IMR-90 (cell line): ENCODE results near the gene CXCL8. TPM values are rescaled to one million over a fixed set of nuclear protein-coding genes. Genes with fewer than 3 reads are reported as not detected.

Experiments
- ATAC-seq: fragments of 200-7000 bp; cut with Tn5 transposase; 2 replicates; pipeline ENCODE4 v1.9.1; 2020; ENCODE audit warnings: low read depth, mild to moderate bottlenecking, moderate library complexity
- BruUV-seq: library from RNA; stranded (reverse); fragments of 400-500 nt; replicated peaks from 2 replicates; lab custom pipeline; 2021; lab: Mats Ljungman, UMichigan
- CTCF ChIA-PET: fragments of 300-600 bp; formaldehyde crosslinking; extraction: SDS; loops from one replicate; lab custom pipeline; 2021; ENCODE audit warnings: antibody characterized with exemption; lab: Yijun Ruan, JAX
- POLR2A ChIA-PET: fragments of 300-600 bp; sonication (Branson Sonifier 250); formaldehyde crosslinking; loops from one replicate; lab custom pipeline; 2022; ENCODE audit warnings: antibody characterized with exemption; ENCODE audit not compliant: unreplicated experiment; lab: Charles Lee
- DNase-seq: peaks from one replicate; pipeline ENCODE4 v3.0.0; 2013
- H2AFZ ChIP-seq: replicated peaks from 2 replicates; pipeline ENCODE3; 2013; ENCODE audit warnings: low read length, mild to moderate bottlenecking; ENCODE audit not compliant: poor library complexity
- H2AK5ac ChIP-seq: 2 replicates; pipeline ENCODE4 v1.6.1; 2013; ENCODE audit warnings: low read depth, low read length, inconsistent platforms
- H2AK9ac ChIP-seq: replicated peaks from 2 replicates; pipeline ENCODE3; 2013; ENCODE audit warnings: mild to moderate bottlenecking, low read depth, low read length, moderate library complexity; ENCODE audit not compliant: poor library complexity
- H2BK120ac ChIP-seq: 2 replicates; pipeline ENCODE4 v1.6.1; 2013; ENCODE audit warnings: low read depth, low read length, inconsistent platforms
- H2BK15ac ChIP-seq: 3 replicates; pipeline ENCODE4 v1.6.1; 2013; ENCODE audit warnings: low read depth, low read length, inconsistent platforms
- H2BK20ac ChIP-seq: 2 replicates; pipeline ENCODE4 v1.6.1; 2013; ENCODE audit warnings: low read depth, mild to moderate bottlenecking, inconsistent platforms, low read length, moderate library complexity
- H2BK5ac ChIP-seq: 2 replicates; pipeline ENCODE4 v1.6.1; 2013; ENCODE audit warnings: mild to moderate bottlenecking, low read depth, low read length, inconsistent platforms; ENCODE audit not compliant: poor library complexity, severe bottlenecking
- H3K14ac ChIP-seq: replicated peaks from 2 replicates; pipeline ENCODE4 v1.6.1; 2013; ENCODE audit warnings: low read depth, low read length, inconsistent platforms
- H3K18ac ChIP-seq: 2 replicates; pipeline ENCODE4 v1.6.1; 2013; ENCODE audit warnings: low read depth, low read length, control low read depth
- H3K23ac ChIP-seq: 2 replicates; pipeline ENCODE4 v1.6.1; 2013; ENCODE audit warnings: low read depth, low read length, inconsistent platforms
- H3K27ac ChIP-seq: 2 replicates; pipeline ENCODE4 v1.5.1; 2013; ENCODE audit warnings: mild to moderate bottlenecking, control low read depth, low read length; ENCODE audit not compliant: insufficient read depth
- H3K27me3 ChIP-seq: 2 replicates; pipeline ENCODE4 v1.6.1; 2013; ENCODE audit warnings: low read length; ENCODE audit not compliant: control insufficient read depth, insufficient read depth
- H3K36me3 ChIP-seq: 2 replicates; pipeline ENCODE4 v1.6.1; 2013; ENCODE audit warnings: low read length, mixed read lengths; ENCODE audit not compliant: control insufficient read depth, insufficient read depth
- H3K4ac ChIP-seq: 2 replicates; pipeline ENCODE4 v1.6.1; 2013; ENCODE audit warnings: low read depth, low read length, inconsistent platforms
- H3K4me1 ChIP-seq: 2 replicates; pipeline ENCODE4 v1.6.1; 2013; ENCODE audit warnings: low read length, mixed read lengths; ENCODE audit not compliant: control insufficient read depth, insufficient read depth
- H3K4me2 ChIP-seq: 2 replicates; pipeline ENCODE4 v1.6.1; 2013; ENCODE audit warnings: low read depth, mild to moderate bottlenecking, control low read depth, low read length, moderate library complexity
- H3K4me3 ChIP-seq: 2 replicates; pipeline ENCODE4 v1.5.1; 2013; ENCODE audit warnings: low read depth, mild to moderate bottlenecking, control low read depth, low read length, moderate library complexity; ENCODE audit not compliant: insufficient read depth
- H3K56ac ChIP-seq: 2 replicates; pipeline ENCODE4 v1.6.1; 2013; ENCODE audit warnings: low read length, inconsistent platforms; ENCODE audit not compliant: insufficient read depth; ENCODE audit errors: extremely low read depth
- H3K79me1 ChIP-seq, 2 experiments: 2 replicates each; pipeline ENCODE4 v1.6.1; 2013; ENCODE audit warnings: low read length in 2 of 2, inconsistent platforms in 1 of 2, low read depth in 1 of 2
- H3K9ac ChIP-seq: 2 replicates; pipeline ENCODE4 v1.6.1; 2013; ENCODE audit warnings: low read depth, low read length, control low read depth
- H3K9me1 ChIP-seq: 2 replicates; pipeline ENCODE4 v1.6.1; 2013; ENCODE audit warnings: low read length, inconsistent platforms; ENCODE audit not compliant: insufficient read depth
- H3K9me3 ChIP-seq: 2 replicates; pipeline ENCODE4 v1.6.1; 2013; ENCODE audit warnings: low read length; ENCODE audit not compliant: control insufficient read depth, insufficient read depth
- H4K20me1 ChIP-seq: 2 replicates; pipeline ENCODE4 v1.6.1; 2013; ENCODE audit warnings: low read length, inconsistent platforms; ENCODE audit not compliant: insufficient read depth
- H4K5ac ChIP-seq: 2 replicates; pipeline ENCODE4 v1.6.1; 2013; ENCODE audit warnings: mild to moderate bottlenecking, low read depth, low read length, control low read depth
- H4K8ac ChIP-seq, 2 experiments: 2 replicates each; pipeline ENCODE4 v1.6.1; 2013; ENCODE audit warnings: low read depth in 2 of 2, low read length in 2 of 2, control low read depth in 1 of 2, inconsistent platforms in 1 of 2
- H4K91ac ChIP-seq: 2 replicates; pipeline ENCODE4 v1.6.1; 2013; ENCODE audit warnings: low read depth, low read length, inconsistent platforms; ENCODE audit not compliant: insufficient read depth
- BHLHE40 ChIP-seq: fragments of 150-350 bp; IDR thresholded peaks from 2 replicates; pipeline ENCODE4 v1.6.1; 2016; ENCODE audit warnings: mild to moderate bottlenecking, low read depth, low read length
- CEBPB ChIP-seq: IDR thresholded peaks from 2 replicates; pipeline ENCODE4 v1.6.1; 2012; ENCODE audit warnings: low read depth, low read length, improper control_type of control experiment
- ELK1 ChIP-seq: fragments of 150-350 bp; IDR thresholded peaks from 2 replicates; pipeline ENCODE4 v1.6.1; 2016; ENCODE audit warnings: low read depth, mild to moderate bottlenecking, low read length, moderate library complexity, borderline replicate concordance
- MAFK ChIP-seq: IDR thresholded peaks from 2 replicates; pipeline ENCODE4 v1.6.1; 2012; ENCODE audit warnings: low read depth, low read length, improper control_type of control experiment
- MAZ ChIP-seq: IDR thresholded peaks from 2 replicates; pipeline ENCODE4 v1.6.1; 2012; ENCODE audit warnings: low read depth, mild to moderate bottlenecking, low read length, improper control_type of control experiment, moderate library complexity, borderline replicate concordance
- MXI1 ChIP-seq: IDR thresholded peaks from 2 replicates; pipeline ENCODE4 v1.6.1; 2012; ENCODE audit warnings: low read depth, mild to moderate bottlenecking, low read length, moderate library complexity, borderline replicate concordance
- NFE2L2 ChIP-seq: fragments of 150-350 bp; IDR thresholded peaks from 2 replicates; pipeline ENCODE4 v1.6.1; 2016; ENCODE audit warnings: low read depth, mild to moderate bottlenecking, low read length
- RCOR1 ChIP-seq: IDR thresholded peaks from 2 replicates; pipeline ENCODE4 v1.6.1; 2012; ENCODE audit warnings: mild to moderate bottlenecking, low read length, improper control_type of control experiment; ENCODE audit not compliant: insufficient replicate concordance
- SMC3 ChIP-seq: fragments of 150-350 bp; IDR thresholded peaks from 2 replicates; pipeline ENCODE4 v1.6.1; 2016; ENCODE audit warnings: low read depth, mild to moderate bottlenecking, antibody characterized with exemption, low read length, moderate library complexity
- USF2 ChIP-seq: fragments of 150-350 bp; IDR thresholded peaks from 2 replicates; pipeline ENCODE4 v1.6.1; 2017; ENCODE audit warnings: mild to moderate bottlenecking, antibody characterized with exemption, low read length, low read depth
- WGBS, 2 experiments: methylation state at CpG; one replicate each; pipeline versions ENCODE4 v1.1.5 to v1.1.7; 2013; ENCODE audit warnings: missing lambda C conversion rate in 2 of 2; ENCODE audit not compliant: insufficient read length in 1 of 2; ENCODE audit errors: extremely low coverage in 2 of 2; 5-methylcytosine and 5-hydroxymethylcytosine counted together
- dilution Hi-C: fragments of 300-500 bp; cut with HindIII; formaldehyde crosslinking; loops from one replicate; pipeline ENCODE4 v1.14.3; 2018; ENCODE audit warnings: low sequenced_read_pairs; ENCODE audit not compliant: unreplicated experiment
- in situ Hi-C: fragments of 300-500 bp; cut with MboI; formaldehyde crosslinking; loops from 3 replicates; pipeline ENCODE4 v1.14.3; 2019; ENCODE audit warnings: low sequenced_read_pairs, inconsistent platforms, mixed read lengths
- intact Hi-C: fragments of 100-400 bp; cut with micrococcal nuclease; formaldehyde crosslinking; loops from 2 replicates; pipeline ENCODE4 v1.10.0; 2022
- polyA plus RNA-seq, 3 experiments: library from polyadenylated mRNA; depleted of rRNA; stranded (reverse); fragments of >200 nt; gene quantifications; 2 replicates each; pipeline ENCODE4 v1.2.3, GENCODE V29; 2012; ENCODE audit warnings: low replicate concordance in 1 of 3
- total RNA-seq: library from RNA; depleted of rRNA; stranded (reverse); fragments of >200 nt; gene quantifications from 2 replicates; pipeline ENCODE4 v1.2.3, GENCODE V29; 2012

CXCL8 gene
- total and polyA plus RNA-seq, 2 of the 4 experiments (the other 2 are of a cell fraction) = 2.2 to 2.7 TPM

GRCh38 chr4:73765296-73765695 is 24.9 kb downstream of the CXCL8 start:
- H2AFZ ChIP-seq = no peak overlapping the region
- no peak for ATAC-seq
- H3K9ac ChIP-seq = no peak overlapping the region
- no peak overlapping the region for H3K4ac ChIP-seq
- no peak overlapping the region for H2BK15ac ChIP-seq
- dilution Hi-C loops = no loop called here
- TF ChIP-seq NFE2L2 (no peak), MXI1 (no peak), MAZ (no peak), MAFK (no peak), USF2 (no peak), RCOR1 (no peak), ELK1 (no peak), SMC3 (no peak), CEBPB (no peak), BHLHE40 (no peak)
- no peak overlapping the region for H2BK5ac ChIP-seq
- no peak overlapping the region for H3K4me3 ChIP-seq
- no peak overlapping the region for H4K8ac ChIP-seq
- DNase-seq = no peak
- no peak overlapping the region for H3K4me2 ChIP-seq
- H3K36me3 ChIP-seq = no peaks in the 10 kb centered on the region
- no peak overlapping the region for H3K56ac ChIP-seq
- no peaks in the 10 kb centered on the region for H3K9me1 ChIP-seq
- no peak overlapping the region for H4K5ac ChIP-seq
- H3K14ac ChIP-seq = no peak overlapping the region
- no peak overlapping the region for H4K91ac ChIP-seq
- H2BK120ac ChIP-seq = no peak overlapping the region
- WGBS, 2 experiments = no CpG with 5 or more reads among the region's 2 CpGs
- no peak overlapping the region for H3K18ac ChIP-seq
- H3K27me3 ChIP-seq = peaks cover 4% of the 10 kb centered on the region
- H3K9me3 ChIP-seq = no peaks in the 10 kb centered on the region
- H2AK5ac ChIP-seq = no peak overlapping the region
- no peak overlapping the region for H3K27ac ChIP-seq
- H3K79me1 ChIP-seq = no peaks in the 10 kb centered on the region
- intact Hi-C loops = no loop called here
- H3K23ac ChIP-seq = no peak overlapping the region
- CTCF ChIA-PET = no interaction called here
- BruUV-seq = no TSS peak
- H2BK20ac ChIP-seq = no peak overlapping the region
- H3K4me1 ChIP-seq = no peaks in the 10 kb centered on the region
- no peak overlapping the region for H2AK9ac ChIP-seq
- in situ Hi-C loops = no loop called here
- POLR2A ChIA-PET = no interaction called here
- H4K20me1 ChIP-seq = no peaks in the 10 kb centered on the region
